ENCODE measurements around the gene DNM2.

DNA sequence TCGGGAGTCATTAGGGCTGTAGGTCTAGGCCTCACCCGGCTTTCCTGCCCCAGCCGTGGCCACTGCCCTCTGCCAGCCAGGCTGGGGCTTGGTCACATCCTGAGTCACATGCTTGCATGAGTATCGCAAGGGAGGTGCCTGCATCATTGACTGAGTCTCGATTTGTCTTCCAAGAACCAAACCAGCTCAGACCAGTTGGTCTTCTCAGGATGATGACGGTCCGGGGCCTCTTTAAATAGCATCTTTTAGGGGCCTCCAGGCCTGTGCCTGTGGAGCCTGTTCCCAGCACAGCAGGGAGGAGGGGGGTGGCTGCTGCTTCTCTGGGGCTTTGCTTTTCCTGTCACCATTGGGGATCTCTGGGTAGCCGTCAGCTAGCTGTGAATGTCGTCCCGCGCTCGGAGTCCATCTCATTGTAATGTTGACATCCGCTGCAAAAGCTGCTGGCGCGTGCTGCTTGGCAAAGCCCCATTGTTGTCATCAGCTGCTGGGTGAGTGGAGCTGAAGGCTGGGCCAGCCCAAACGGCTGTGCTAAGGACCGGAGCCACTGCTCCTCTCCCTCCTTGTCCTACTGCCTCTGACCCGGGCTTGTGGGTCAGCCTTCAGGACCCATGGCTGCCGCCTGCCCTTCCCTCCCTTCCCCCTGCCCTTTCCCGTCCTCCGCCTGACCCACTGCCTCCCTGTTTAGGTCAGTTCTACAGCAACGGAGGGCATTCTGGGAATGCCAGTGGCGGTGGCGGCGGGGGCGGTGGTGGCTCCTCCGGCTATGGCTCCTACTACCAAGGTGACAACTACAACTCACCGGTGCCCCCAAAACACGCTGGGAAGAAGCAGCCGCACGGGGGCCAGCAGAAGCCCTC is 31.0 kb upstream of the DNM2 start:
- no peak for TF ChIP-seq CTCF (IDR thresholded peaks at IDR 0.05)
- TF ChIP-seq POLR2AphosphoS5 (IDR thresholded peaks at IDR 0.05; ENCODE audit: low read depth, low read length): no peak
